ENCODE results near the gene DOCK3. TPM values are rescaled to one million over a fixed set of nuclear protein-coding genes. Genes with fewer than 3 reads are reported as not detected.
"Not testable (repeated sequence)": the region's sequence is repeated elsewhere in the genome, so short reads cannot be mapped to it uniquely, and the experiment has no call there.

The DOCK3 gene
- total RNA-seq, 4 donors from 2014 or later, result 5.5 to 10.0 (median 8.7) TPM

DNA sequence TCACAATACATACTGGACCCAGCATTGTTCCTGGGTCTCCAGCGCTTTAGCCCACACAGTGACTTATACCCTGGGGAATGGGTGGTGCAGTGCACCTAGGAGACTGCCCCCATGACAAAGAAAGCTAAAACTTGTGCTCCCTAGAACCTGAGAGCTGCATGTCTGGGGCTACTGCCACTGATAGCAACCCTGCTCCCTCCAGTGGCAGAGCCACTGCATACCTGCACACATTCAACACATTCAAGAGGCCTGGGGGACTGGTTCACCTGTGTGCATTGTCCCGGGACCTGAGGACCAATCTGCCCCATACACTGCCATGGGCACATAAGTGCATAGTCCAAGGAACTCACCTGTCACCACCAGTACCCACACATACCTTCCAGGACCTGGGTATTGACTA lies 407.6 kb downstream of the DOCK3 start:
- peaks cover 0 to 12% of the 10 kb centered on the region in 2 donors for H3K36me3 ChIP-seq
- H3K27me3 ChIP-seq, result no peaks in the 10 kb centered on the region
- H3K27ac ChIP-seq, result no peak overlapping the region
- WGBS, 2 donors (ENCODE audit: low coverage in 1 of 2), result 100% methylated on average over 1 of the region's 2 CpGs; no CpG with 5 or more reads in 1 of the 2 donors
- TF ChIP-seq EP300 (IDR thresholded peaks at IDR 0.05) (no peak), POLR2A (IDR thresholded peaks at IDR 0.05) (no peak), POLR2AphosphoS5 (IDR thresholded peaks at IDR 0.05) (no peak)
- TF ChIP-seq, protein P1, sequence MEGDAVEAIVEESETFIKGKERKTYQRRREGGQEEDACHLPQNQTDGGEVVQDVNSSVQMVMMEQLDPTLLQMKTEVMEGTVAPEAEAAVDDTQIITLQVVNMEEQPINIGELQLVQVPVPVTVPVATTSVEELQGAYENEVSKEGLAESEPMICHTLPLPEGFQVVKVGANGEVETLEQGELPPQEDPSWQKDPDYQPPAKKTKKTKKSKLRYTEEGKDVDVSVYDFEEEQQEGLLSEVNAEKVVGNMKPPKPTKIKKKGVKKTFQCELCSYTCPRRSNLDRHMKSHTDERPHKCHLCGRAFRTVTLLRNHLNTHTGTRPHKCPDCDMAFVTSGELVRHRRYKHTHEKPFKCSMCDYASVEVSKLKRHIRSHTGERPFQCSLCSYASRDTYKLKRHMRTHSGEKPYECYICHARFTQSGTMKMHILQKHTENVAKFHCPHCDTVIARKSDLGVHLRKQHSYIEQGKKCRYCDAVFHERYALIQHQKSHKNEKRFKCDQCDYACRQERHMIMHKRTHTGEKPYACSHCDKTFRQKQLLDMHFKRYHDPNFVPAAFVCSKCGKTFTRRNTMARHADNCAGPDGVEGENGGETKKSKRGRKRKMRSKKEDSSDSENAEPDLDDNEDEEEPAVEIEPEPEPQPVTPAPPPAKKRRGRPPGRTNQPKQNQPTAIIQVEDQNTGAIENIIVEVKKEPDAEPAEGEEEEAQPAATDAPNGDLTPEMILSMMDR (IDR thresholded peaks at IDR 0.05), result no peak
- peaks cover 0 to 23% (median 0%) of the 10 kb centered on the region in 3 donors for H3K9me3 ChIP-seq
- ATAC-seq, result no peak
- no peak overlapping the region for H3K4me3 ChIP-seq
- H3K4me1 ChIP-seq, result no peaks in the 10 kb centered on the region

DNA sequence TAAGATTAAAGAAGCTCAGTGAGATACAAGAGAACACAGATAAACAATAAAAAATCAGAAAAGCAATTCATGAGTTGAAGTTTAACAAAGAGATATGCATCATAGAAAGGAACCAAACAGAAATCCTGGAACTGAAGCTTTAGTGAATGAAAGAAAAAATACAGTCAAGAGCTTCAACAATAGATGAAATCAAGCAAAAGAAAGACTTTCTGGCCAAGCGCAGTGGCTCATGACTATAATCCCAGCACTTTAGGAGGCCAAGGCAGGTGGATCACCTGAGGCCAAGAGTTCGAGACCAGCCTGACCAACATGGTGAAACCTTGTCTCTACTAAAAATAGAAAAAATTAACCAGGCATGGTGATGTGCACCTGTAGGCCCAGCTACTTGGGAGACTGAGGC lies 408.8 kb downstream of the DOCK3 start:
- WGBS, 2 donors (ENCODE audit: low coverage in 1 of 2), result 95 to 100% methylated on average over 2 of the region's 2 CpGs

DNA sequence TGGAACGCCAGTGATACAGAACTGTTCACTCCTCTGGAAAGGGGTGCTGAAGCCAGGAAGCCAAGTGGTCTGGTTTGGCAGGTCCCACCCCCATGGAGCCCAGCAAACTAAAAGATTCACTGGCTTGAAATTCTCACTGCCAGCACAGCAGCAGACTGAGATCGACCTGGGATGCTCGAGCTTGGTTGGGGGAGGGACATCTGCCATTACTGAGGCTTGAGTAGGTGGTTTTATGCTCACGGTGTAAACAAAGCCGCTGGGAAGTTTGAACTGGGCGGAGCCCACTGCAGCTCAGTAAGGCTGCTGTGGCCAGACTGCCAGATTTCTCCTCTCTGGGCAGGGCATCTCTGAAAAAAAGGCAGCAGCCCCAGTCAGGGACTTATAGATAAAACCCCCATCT lies 417.4 kb downstream of the DOCK3 start:
- WGBS, 2 donors (ENCODE audit: low coverage in 1 of 2), result 0 to 32% methylated on average over 1 to 6 of the region's 6 CpGs
- H3K4me1 ChIP-seq, H3K27me3 ChIP-seq, H3K36me3 ChIP-seq, H3K9me3 ChIP-seq, H3K27ac ChIP-seq, ATAC-seq, H3K4me3 ChIP-seq: not testable (repeated sequence)

More for the DNA sequence above, 408.8 kb downstream of the DOCK3 start:
- Histone ChIP-seq H3K27me3 (no peaks in the 10 kb centered on the region), H3K9me3 (peaks cover 0 to 23% (median 0%) of the 10 kb centered on the region in 3 donors), H3K27ac (no peak overlapping the region), H3K4me1 (no peaks in the 10 kb centered on the region), H3K36me3 (peaks cover 0 to 12% of the 10 kb centered on the region in 2 donors), H3K4me3 (no peak overlapping the region)
- no peak for ATAC-seq
- TF ChIP-seq POLR2AphosphoS5 (IDR thresholded peaks at IDR 0.05) (no peak), EP300 (IDR thresholded peaks at IDR 0.05) (no peak), POLR2A (IDR thresholded peaks at IDR 0.05) (no peak)
- TF ChIP-seq, protein P1 (IDR thresholded peaks at IDR 0.05), result no peak

DNA sequence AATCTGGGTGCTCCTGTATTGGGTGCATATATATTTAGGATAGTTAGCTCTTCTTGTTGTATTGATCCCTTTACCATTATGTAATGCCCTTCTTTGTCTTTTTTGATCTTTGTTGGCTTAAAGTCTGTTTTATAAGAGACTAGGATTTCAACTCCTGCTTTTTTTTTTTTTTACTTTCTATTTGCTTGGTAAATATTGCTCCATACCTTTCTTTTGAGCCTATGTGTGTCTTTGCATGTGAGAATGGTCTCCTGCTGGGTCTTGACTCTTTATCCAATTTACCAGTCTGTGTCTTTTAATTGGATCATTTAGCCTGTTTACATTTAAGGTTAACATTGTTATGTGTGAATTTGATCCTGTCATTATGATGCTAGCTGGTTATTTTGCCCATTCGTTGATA lies 420.1 kb downstream of the DOCK3 start:
- H3K9me3 ChIP-seq, H3K4me3 ChIP-seq, ATAC-seq, H3K36me3 ChIP-seq, H3K27me3 ChIP-seq, H3K27ac ChIP-seq: not testable (repeated sequence)
- WGBS, 2 donors (ENCODE audit: low coverage in 1 of 2), result 78 to 100% methylated on average over 1 of the region's 1 CpG
- H3K4me1 ChIP-seq, result peaks cover 0 to 14% (median 3%) of the 10 kb centered on the region in 3 donors

DNA sequence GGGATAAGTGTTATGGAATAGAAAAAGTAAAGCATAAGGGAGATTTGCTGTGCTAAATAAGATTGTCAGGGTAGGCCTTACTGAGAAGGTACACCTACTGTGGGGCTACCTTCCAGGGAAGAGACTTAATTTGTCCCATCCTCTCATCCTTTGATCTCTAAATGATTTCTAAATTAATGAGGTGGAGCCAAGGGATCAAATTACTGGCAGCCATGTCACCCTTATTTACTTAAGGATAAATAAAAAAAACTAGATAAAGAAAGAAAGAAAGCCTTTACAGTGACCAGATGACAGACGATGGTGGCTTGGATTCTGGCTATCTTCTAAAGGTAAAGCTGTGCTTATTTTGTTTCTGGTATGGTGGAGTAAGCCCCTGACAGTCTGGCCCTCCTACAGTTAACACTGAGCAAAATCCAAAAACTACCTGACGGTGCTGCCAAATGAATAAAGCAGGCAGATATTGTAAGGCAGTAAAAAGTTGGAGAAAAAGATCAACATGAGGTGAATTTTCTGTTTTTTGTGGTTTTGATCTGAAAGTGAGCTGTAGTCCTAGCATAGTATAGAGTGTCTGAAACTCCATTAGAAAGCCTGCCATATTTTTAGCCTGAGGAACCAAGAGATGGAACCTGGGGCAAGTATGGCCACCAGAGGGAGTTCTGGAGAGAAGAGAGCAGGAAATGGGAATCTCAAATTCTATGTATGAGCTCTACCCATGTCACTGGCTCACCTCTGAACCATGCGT lies 425.2 kb downstream of the DOCK3 start:
- peak overlapping the region in 1 of 4 donors; percentile 35 for H3K27ac ChIP-seq
- H3K9me3 ChIP-seq, result peaks cover 0 to 4% (median 0%) of the 10 kb centered on the region in 3 donors
- H3K4me1 ChIP-seq, result peaks cover 0 to 43% (median 5%) of the 10 kb centered on the region in 3 donors
- no peaks in the 10 kb centered on the region for H3K36me3 ChIP-seq
- ATAC-seq, result peak; percentile 50
- no peaks in the 10 kb centered on the region for H3K27me3 ChIP-seq
- TF ChIP-seq, protein P1 (IDR thresholded peaks at IDR 0.05), result peak; percentile 34 to 66 (median 38)
- TF ChIP-seq POLR2A (IDR thresholded peaks at IDR 0.05), result no peak
- TF ChIP-seq EP300 (IDR thresholded peaks at IDR 0.05), result no peak
- TF ChIP-seq POLR2AphosphoS5 (IDR thresholded peaks at IDR 0.05), result no peak
- H3K4me3 ChIP-seq, result no peak overlapping the region
- 57 to 91% methylated on average over 1 to 3 of the region's 3 CpGs for WGBS, 2 donors (ENCODE audit: low coverage in 1 of 2)

DNA sequence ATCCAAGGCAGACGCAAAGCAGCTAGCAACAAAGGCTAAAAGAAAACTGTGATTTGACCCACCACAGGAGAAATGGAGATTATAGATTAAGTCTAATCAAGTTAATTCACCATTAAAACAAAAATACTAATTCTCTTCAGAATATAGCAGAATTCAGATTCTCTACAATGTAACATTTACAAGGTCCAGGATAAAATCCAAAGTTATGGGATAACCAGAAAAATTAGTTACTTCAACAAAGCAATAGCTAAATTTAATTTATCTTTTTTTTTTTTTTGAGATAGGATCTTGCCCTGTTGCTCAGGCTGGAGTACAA lies 425.8 kb downstream of the DOCK3 start:
- TF ChIP-seq EP300 (IDR thresholded peaks at IDR 0.05), result no peak
- TF ChIP-seq, protein P1 (IDR thresholded peaks at IDR 0.05), result no peak
- Histone ChIP-seq H3K9me3 (no peaks in the 10 kb centered on the region), H3K27me3 (no peaks in the 10 kb centered on the region), H3K4me1 (peaks cover 0 to 43% (median 5%) of the 10 kb centered on the region in 3 donors), H3K4me3 (no peak overlapping the region), H3K36me3 (no peaks in the 10 kb centered on the region), H3K27ac (no peak overlapping the region)
- no peak for ATAC-seq
- whole genome bisulfite sequencing, 2 donors (ENCODE audit: low coverage in 1 of 2), result 44 to 91% methylated on average over 1 of the region's 1 CpG

Measured in gastroesophageal sphincter (tissue), 4 donors.